Activated CD4-positive, alpha-beta T cell treated with anti-CD3 and anti-CD28 coated beads for 48 hours (primary cell): Measurements from ENCODE around the gene AOAH.

Source experiments
- DNase-seq: peaks from one replicate; pipeline ENCODE4 v3.0.0-alpha.2; 2020

The AOAH gene

DNA sequence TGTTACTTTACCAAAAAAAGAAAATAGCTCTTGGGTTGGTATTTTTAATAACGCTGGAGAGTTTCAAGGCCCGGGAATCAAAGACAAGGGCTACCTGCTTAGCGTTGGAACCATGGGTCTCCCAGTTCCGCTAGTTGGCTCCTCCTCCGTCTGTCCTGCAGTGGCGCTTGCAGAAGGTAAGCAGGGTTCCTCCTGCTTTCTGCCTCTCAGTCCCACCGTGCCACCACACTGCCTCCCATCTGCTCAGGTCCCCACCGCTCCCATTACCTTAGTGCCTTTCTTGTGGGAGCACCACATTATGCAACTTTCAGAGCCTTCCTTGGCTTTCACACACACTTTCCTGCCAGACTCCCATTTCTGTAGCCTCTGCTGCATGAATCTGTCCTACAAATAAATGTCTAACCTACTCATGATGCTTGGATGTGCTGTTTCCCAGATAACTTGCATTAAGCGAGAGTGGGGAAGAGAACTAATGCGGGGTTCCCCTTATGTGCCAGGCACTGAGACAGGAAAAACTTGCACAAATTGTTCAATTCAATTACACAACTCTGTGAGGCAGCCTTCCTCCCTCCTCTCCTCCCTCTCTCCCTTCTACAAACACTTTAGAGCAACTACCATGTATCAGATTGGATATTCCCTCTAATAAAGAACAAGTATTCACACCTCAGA is 124.5 kb downstream of the AOAH start:
- DNase-seq: no peak

DNA sequence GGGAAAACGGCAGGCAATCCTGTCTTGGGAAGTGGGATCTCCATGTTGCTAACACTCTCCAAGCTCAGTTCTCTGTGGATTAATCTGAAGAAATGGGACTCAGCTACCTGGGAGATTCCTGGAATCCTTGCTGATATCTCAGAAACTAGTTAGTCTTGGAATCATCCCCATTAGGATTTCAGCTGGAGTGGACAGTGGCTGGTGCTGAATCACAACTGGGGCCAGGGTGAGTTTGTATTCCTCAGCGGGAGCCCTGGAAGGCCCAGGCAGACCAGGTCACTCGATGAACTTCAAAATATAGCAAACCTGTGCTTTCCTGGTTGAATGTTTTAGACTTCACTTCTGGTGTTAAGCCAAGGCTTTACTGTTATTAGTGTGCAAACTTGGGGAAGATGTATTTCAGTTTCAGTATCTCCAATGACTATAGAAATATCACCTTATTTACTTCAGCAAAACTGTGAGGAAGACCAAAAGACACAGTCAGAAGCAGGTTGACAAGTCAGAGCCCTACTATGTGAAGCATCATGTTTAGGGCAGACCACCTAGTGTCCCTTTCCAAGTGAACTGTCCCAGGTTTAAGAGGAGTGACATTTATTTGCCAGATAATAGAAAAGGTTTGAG is 126.1 kb downstream of the AOAH start:
- no peak for DNase-seq

DNA sequence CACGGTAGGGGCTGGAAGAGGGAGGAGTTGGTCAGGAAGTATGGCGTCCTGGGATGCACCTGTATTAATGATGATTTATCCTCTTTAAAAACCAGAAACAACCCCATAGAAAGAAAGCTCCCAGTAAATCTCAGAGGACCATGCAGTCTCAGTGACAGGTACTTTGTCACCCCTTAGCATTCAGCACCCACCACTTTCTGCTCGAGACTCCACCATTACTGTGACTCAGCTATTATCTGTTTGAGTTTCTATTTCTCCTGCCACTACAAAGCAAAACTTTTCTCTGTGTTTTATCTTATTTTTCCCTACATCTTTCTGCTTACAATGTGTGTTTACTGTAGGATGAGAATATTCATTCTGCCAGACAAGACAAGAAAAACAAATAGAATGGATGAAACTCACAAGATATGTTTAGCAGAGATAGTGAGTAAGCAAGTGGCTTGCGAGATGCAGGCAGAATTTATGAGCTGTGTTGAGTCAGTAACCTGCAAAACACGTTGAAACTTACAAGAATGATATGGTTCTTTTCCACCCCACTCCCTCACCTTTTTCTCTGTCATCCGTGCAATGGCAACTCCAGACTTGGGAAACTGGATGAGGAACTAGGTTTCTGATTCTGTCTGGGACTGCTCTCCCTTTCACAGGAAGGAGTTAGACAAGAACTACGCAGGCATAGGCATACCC is 127.1 kb downstream of the AOAH start:
- no peak for DNase-seq

DNA sequence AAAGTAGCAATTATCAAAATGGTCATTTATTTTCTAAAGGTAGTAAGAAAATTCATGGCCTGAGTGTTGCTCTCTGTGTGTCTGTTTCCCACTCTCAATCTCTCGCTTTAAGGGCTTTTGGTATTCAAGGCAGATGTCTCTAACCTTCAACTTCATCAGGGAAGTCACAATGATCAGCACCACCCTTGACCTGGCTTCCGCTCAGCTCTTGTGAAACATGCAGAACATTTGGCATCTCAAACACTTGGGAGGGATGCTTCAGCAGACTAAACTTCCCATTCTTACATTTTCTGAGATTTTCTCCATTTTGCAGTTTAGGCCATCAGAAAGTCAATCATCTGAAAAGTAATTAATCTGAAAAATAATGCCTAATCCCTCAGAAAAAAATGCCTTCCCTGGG is 129.8 kb downstream of the AOAH start:
- no peak for DNase-seq

DNA sequence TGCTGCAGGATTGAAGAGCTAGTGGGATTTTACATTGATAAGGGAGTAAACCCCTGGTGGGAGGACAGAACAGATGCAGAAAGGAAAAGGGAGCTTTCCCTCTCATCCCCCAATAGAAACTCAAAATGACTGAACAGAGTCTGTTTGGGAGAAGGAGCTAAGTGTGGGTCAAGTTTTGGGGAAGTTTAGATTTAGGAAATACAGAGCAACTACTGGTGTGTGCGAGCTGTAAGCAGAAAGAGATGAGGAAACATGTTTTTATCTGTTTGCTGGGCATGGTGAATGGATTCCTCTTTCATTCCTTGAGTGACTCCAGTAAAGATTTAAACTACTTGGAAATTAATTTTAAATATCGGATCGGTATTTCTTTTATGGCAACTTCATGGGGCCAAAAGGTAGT is 132.7 kb downstream of the AOAH start:
- no peak for DNase-seq

DNA sequence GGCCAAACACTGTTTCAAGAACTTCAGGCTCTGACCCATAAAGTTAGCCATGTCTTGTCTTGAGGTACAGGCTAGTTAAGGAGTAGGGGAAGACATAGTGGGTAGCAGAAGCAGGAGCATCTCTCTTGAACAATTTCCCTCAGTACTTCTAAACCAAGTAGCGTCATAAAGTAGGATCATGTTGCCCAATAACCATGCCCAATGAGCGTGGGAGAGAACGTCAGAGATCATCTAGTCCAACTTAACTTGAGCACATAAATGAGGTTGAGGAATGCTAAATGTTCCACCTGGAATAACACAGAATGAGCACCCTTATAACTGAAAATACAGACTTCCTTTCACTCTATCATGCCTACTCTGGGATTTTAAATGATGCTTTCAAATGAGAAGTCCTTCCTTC is 134.9 kb downstream of the AOAH start:
- DNase-seq: no peak

DNA sequence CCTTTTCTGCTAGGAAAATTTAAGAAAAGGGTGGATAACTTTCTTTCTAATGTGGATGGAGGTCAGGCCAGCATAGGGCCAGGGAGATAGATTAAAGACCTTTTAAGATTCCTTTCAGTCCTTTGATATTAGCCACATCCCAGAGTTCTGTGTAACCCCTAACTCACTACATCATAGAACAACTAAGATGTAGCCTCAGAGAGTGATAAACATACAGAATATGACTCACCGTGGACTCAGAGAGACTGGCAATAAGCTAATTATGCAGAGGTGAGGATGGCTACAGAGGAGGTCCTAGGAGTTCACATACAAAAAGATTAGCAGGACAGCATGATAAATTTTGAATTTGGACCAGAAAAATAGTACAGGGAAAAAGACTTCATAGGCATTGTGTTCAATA is 141.0 kb downstream of the AOAH start:
- no peak for DNase-seq

DNA sequence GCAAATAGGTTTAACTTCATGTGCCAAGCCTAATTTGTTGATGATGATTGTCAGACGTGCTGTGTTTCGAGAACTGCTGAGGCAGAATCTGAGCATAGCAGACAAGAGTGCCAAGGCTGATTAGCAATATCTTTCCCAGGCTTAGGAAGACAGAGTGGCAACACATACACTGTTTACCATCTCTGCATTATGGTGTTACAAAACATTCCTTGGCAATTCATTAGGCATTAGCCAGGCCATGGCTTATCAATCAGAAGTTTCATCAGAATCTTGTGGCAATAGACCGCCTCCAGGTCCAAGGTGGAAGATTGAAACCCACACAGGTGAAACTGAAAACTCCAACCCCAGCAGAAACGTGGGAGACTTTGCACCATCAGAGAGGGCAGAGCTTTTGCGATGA is 148.5 kb downstream of the AOAH start:
- DNase-seq: no peak

DNA sequence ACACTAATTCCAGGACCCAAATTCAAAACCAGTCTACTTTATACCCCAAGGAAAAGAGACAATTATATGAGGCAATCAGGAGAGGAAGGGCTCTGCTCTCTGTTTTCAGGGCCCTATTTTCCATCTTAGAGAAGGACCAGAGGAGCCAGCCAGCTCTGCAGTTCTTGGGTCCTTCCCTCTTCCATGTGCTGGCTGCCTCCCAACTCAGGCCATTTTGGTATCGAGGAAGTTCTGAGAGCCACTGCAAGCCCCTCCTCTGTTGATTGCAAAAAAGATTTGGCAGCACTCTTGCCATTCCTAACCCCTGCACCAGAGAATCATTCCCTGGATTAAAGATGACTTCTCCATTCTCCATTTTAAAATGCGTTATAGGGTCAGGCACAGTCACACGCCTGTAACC is 151.2 kb downstream of the AOAH start:
- no peak for DNase-seq

DNA sequence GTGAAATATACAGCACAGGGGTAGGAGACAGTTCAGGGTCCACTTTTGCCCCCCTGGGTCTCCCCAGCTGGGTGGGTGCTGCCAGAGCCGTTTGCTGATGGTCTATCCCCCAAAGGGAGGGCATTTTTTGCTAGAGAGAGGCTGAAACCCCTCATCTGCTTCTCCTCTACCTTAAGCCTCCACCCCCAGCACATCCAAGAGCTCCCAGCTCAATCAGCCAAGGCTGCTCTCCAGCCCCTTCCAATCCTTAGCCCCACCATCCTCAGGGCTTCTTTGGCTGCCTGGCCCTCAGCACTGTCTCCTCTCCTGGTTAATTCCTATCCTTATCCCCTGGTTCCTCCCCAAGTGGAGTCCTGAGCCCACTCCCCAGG is 153.1 kb downstream of the AOAH start:
- DNase-seq: no peak

DNA sequence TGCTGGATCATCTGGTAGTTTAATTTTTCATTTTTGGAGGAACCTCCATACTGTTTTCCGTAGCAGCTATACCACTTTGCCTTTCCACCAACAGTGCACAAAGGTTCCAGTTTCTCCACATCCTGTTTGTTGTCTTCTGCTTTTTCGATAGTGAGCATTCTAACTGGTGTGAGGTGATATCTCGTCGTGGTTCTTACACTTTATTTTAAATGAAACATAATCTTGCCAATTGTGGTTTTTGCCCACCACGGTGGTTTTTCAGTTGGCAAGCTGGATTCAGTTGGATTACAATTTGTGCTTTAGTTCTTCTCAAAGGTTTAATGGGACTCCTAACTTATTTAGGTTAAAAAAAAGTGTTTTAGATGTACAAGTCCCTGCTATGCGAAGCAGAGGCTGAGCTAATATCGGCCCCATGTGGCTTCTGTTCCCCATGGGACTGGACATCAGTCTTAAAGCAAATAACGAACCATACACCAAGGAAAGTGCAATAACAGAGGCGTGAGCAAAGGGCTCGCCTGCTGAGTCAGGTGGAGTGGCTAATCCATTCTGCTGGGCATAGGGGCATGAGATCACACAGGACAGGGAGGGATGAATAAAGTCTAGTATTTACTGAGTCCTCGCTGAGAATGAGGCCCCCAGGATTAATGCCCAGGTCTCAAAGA is 153.6 kb downstream of the AOAH start:
- no peak for DNase-seq

DNA sequence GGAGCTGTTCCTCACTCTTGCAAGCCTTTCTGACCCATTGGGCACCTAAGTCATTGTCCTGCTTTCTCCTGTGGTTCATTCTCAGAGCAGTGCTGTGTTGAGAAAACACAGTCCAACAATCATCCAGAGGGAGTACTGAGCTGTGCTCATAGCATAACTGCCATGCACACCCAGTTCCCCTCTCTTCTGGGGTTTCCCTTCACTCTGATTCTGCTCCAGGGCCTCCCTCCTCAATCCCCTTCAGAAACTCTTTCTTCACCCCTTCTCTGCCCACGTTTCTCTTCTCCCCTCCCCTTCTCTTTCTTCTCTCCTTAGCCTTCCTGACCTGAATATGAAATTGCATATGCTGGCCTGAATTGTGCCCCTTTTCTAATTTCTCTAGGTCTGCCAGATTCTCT is 155.8 kb downstream of the AOAH start:
- DNase-seq: no peak

DNA sequence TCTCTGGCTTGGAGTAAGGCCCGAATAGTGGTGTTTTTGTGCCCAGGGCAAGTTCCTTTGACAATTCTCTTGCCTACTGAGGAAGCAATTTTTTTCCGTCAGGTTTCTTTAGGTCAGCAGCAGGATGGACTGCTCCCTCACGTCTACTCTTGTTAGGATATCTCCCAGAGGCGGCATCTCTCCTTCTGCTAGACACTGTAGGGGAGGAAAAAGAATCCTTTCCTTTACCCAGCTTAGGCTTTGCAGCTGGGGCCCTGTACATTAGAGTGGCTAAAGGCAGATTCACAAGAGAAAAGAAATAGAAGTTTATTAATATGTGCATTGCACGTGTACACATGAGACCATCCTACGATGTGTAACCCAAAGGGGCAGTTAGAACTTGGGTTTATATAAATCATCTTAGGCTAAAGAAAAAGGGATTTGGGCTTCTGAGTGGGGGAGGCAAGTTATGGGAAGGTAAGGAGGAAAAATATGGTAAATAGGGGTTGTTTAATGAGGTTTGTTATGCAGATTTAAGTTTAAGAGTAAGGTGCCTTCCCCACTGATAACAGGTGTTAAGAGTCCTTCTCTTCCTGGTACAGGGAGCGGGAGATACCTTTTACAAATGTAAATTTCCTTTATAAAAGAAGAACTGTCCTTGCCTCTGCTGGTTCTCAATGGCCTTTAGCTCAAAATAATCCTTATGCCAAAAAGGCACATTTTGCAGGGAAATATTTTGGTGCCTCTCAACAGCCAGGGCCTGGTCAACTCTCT is 156.4 kb downstream of the AOAH start:
- DNase-seq: no peak

DNA sequence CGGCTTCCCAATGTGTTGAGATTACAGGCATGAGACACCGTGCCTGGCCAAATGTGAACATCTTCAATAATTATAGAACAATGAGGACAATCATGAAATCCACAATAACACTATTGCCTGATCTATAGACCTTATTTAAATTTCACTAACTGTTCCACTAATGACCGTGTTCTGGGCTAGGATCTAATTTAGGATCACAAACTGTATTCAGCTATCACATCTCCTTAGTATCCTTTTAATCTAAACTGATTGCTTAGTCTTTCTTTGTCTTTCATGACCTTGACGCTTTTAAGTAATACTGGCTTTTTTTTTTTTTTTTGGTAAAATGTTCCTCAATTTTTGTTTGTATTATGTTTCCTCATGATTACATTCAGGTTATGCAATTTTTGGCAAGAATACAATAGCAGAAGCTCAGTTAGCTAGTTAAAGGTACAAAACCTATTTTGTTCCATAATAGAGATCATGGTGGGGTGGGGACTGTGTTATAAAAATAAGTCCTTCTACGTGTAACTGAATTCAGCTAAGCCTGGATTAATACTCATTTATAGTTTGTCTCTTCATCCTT is 158.4 kb downstream of the AOAH start:
- DNase-seq: no peak

DNA sequence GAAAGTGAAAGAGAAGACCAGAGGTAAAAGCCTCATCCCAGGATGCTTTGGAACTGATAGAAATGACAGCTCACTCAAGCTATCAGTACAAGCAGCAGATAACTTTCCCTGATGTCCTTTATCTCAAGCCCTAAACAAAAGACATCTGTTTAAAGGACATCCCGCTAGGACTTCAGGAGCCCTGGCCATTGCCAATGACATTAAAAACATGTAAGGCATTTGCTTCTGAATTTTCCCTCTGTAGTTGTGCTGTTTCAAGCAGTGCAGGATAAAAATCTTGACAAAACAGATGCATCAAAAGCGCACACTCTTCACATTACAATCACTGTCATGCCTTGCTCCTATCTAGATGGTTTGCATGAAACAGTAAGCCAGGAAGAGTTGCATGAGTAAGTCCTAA is 159.8 kb downstream of the AOAH start:
- no peak for DNase-seq

DNA sequence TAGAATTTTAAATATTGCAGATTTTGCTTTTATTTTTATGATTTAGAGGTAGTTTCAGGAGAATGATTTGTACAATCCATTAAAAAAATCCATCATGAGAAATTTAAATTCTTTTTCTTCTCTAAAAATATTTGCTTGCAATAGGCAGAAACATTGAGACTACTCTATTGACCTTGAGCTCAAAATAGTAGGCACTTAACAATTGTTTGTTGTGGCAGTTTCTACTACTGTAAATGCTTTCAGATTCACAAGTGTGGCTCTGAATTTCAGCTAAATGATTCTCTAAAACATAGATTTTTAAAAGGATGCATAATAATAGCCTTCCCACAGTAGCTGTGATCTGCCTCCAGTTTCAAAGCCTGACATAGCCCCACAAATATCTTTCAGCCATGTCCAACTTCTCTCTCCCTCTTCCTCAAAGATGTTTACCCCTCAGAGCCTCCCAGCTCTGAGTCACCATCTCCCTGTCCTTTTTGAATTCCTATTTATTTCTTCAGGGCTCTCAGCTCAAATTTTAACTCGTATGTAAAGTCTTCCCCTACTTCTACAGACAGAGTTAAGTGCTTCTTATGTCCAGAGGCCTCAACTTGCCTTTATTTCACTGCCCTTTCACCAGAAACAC is 160.5 kb downstream of the AOAH start:
- no peak for DNase-seq

DNA sequence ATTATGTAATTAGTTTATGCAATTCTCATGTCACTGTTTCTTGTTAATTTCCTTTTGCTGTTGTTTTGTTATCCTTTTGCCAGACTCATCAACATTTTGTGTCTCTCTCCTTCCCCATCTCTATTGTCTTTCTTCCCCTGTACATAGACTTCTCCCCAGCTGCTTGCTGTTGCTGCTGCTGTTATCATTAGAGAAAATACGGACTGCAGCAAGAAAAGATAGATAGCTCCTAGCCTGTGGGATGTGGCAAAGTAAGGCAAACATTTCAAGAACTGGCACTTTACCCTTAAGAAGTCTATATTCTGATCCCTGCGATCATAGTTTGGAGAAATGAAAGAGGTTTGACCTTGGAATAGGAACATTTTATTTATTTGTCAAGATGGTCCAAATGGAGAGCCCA is 162.2 kb downstream of the AOAH start:
- DNase-seq: no peak

DNA sequence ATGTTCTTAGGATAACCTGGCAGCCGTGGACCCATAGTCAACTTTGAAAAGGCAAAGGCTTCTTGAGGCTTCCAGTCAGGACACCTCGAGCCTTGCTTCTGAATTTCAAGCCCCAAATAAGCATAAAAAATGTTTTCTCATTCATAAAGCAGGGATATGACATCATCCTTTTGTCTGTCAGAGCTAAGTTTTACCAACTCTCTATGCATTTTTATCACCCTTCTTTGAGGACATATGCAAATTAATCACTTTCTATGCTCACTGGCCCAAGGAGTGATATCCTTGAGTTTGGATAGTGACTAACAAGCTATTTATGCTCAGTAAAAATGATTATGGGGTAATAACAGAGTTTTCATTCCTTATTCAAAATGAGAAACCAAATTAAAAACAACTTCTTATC is 175.3 kb downstream of the AOAH start:
- DNase-seq: no peak

DNA sequence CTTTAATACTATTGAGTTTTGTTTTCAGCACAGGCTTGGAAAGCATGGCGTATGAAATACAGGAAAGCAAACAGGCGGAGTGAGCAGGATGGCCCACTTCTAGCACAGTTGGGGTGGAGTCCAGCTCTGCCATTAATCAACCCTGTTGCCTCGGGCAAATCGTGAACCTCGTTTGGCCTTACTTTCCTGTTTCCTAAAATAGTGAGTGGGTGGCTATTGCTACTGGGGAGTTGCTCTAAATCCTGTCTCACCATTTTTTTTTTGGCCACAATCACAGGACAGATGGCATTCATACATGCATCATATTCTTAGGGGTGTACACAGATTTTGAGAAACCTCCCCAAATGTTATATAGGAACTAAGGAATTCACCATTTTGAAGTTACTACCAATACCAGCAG is 176.9 kb downstream of the AOAH start:
- no peak for DNase-seq

DNA sequence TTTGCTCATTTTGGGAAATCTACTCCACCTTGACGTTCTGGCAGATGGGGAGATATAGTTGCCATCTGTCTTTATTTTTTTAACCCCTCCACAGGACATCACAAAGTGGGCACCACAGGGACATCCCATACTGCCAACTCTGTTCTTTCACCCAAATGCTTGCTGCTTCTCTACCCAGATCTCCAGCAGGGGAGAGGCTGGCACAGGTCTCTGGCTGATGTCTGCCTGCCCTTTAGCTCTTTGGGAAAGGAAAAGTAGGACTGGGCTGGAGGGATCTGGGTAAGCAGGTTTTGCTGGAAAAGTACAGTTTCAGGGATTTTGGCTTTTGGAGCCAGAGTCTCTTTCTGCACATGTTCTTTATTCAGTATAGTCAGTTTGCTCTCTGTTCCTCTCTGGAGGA is 178.0 kb downstream of the AOAH start:
- no peak for DNase-seq

DNA sequence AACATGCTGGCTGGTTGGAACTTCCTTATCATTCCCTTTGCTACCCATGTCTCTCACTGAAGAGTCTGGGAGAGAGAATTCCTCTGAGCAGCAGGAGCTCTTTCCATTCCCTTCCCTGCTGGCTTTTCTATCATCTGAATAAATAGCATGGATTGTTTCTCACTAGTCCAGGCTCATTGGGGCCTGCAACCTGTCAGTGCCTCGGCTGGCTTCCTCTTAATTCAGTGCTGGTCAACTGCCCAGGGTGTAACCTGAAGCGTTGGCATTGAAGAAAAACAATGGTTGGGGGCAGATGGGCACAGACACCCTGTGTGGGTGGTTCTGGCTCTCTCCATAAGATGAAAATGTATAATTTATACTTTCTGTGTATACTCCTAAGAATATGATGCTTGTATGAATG is 179.0 kb downstream of the AOAH start:
- no peak for DNase-seq

DNA sequence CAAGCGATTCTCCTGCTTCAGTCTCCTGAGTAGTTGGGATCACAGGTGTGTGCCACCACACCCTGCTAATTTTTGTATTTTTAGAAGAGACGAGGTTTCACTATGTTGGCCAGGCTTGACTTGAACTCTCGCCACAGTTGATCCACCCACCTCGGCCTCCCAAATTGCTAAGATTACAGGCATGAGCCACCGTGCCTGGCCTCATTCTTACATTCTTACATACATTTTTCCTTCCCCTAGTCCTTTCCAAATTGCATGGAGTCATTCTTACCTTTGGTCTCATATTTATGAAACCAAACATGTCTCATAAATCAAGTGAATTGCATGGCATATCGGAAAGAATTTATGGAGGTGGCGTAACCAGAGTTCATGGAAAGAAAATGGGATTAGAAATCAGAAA is 186.2 kb downstream of the AOAH start:
- no peak for DNase-seq
